ENCODE results near the gene TMEM51.

The TMEM51 gene

DNA sequence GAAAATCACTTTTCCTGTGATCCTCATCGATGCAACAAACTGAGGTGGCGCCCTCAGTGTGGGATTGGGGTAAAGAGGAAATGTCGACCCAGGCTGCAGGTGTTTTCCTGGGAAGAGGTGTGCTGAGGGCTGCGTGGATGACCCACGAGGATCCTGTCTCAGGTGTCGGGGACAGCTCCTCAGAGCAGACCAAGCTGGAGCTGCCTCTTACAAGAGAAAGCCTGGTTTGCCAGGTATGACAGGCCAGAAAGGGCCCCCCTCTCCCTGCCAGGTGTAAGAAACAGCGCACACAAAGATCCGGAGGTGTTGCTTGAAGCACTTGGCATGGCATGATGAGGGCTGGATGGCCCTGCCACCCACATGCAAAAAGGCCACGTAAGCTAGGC lies 106.1 kb downstream of the TMEM51 start:
- ChIA-PET POLR2A (ENCODE audit: low non-redundant PET) (no interaction called here), CTCF (no interaction called here)
- no peak for DNase-seq (ENCODE audit: low spot score)
- H3K27ac ChIP-seq = no peak overlapping the region
- TF ChIP-seq, protein P1, sequence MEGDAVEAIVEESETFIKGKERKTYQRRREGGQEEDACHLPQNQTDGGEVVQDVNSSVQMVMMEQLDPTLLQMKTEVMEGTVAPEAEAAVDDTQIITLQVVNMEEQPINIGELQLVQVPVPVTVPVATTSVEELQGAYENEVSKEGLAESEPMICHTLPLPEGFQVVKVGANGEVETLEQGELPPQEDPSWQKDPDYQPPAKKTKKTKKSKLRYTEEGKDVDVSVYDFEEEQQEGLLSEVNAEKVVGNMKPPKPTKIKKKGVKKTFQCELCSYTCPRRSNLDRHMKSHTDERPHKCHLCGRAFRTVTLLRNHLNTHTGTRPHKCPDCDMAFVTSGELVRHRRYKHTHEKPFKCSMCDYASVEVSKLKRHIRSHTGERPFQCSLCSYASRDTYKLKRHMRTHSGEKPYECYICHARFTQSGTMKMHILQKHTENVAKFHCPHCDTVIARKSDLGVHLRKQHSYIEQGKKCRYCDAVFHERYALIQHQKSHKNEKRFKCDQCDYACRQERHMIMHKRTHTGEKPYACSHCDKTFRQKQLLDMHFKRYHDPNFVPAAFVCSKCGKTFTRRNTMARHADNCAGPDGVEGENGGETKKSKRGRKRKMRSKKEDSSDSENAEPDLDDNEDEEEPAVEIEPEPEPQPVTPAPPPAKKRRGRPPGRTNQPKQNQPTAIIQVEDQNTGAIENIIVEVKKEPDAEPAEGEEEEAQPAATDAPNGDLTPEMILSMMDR (conservative IDR thresholded peaks at IDR 0.05; ENCODE audit: low read depth) = no peak

DNA sequence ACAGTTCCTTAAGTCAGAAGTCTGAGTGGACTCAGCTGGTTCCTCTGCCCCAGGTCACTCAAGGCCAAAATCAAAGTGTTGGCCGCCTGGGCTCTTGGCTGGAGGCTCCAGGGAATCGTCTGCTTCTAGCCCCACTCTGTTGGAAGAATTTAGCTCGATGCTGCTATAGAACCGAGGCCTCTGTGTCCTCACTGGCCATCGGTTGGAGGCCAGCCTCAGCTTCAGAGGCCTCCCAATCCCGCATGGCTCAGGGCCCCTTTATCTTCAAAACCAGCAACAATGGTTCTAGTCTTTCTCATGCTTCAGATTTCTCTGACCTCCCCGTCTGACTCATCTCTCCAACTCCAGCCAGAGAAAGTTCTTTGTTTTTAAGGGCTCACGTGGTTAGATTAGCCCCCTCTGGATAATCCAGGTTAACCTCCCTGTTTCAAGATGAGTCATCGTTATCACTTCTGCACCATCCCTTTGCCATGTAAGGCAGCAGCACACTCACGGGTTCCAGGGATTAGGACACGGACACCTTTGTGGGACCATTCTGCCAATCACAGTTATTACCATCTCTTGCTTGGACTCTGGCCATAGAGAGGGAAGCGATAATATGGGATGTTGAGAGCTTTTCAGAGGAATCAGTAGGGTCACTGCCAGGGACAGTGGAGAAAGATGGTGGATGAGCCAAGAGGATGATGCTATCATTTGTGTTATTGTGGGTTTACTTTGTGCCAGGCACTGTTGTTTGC lies 107.0 kb downstream of the TMEM51 start:
- DNase-seq (ENCODE audit: low spot score) = peak; percentile 45
- TF ChIP-seq, protein P1 (conservative IDR thresholded peaks at IDR 0.05; ENCODE audit: low read depth) = no peak
- CTCF ChIA-PET = no interaction called here
- POLR2A ChIA-PET (ENCODE audit: low non-redundant PET) = no interaction called here
- H3K27ac ChIP-seq = no peak overlapping the region

DNA sequence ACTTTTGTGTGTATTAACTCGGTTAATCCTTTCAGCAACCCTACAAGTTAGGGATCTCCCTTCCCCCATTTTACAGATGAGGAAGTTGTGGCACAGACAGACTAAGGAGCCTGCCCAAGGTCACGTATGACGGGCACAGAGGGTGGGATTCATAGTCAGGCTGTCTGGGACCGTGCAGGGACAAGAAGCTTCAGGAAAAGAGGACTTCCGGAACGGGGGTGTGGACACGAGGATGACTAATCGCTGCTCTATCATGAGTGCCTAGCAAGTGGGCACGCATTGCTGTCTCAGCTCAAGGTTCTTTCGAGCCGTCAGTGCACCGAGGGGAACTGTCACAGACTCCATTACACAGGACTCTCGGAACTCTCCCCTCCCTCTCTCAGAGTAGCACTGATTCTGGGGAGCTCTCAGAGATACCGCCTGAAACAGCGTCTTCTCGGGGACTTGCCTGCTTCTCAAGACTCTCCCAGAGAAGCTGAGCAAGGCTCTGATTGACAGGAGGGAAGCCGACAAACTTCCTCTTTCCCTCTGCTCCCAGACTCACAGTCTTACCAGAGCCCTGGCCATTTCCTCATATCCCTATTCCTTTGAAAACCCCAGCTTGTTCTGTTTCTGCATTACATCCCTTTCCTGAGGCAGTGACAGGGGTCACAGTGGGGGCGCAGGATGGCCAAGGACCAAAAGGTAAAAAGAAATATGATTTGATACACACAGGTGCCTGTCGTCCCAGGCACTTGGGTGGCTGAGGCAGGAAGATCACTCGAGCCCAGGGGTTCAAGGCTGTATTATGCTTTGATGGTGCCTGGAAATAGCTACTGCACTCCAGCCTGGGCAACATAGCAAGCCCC lies 107.8 kb downstream of the TMEM51 start:
- DNase-seq (ENCODE audit: low spot score) = no peak
- POLR2A ChIA-PET (ENCODE audit: low non-redundant PET) = no interaction called here

DNA sequence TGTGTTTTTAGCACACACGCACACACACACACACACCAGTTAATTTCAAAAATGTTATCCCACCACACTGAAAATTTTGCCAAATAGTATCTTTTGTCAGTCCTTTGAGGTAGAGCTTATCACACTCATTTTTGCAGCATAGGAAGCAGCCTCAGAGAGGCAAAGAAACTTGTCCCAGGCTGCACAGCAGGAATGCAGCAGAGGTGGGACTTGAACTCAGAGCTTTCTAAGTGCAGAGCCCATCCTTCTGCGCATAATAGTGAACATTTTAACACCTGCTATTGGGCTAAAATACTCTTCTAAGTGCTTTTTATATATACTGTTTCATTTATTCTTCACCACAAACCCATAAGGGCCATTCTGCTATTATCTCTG lies 108.4 kb downstream of the TMEM51 start:
- ChIA-PET CTCF (no interaction called here), POLR2A (ENCODE audit: low non-redundant PET) (no interaction called here)
- no peak overlapping the region for H3K27ac ChIP-seq
- DNase-seq (ENCODE audit: low spot score) = no peak
- TF ChIP-seq, protein P1 (conservative IDR thresholded peaks at IDR 0.05; ENCODE audit: low read depth) = no peak

More for the DNA sequence above, 107.8 kb downstream of the TMEM51 start:
- H3K27ac ChIP-seq = no peak overlapping the region
- CTCF ChIA-PET = no interaction called here
- TF ChIP-seq, protein P1 (conservative IDR thresholded peaks at IDR 0.05; ENCODE audit: low read depth) = no peak

DNA sequence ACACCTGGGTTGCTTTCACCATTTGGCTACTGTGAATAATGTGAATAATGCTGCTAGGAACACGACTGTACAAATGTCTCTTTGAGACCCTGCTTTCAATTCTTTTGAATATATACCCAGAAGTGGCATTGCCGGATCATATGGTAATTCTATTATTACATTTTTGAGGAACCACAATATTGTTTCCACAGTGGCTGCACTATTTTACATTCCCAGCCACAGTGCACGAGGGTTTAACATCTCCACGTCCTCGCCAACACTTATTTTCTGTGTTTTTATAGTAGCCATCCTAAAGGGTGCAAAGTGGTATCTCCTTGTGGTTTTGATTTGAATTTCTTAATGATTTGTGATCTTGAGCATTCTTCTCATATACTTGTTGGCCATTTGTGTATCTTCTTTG lies 109.2 kb downstream of the TMEM51 start:
- CTCF ChIA-PET = no interaction called here
- no peak overlapping the region for H3K27ac ChIP-seq
- TF ChIP-seq, protein P1 (conservative IDR thresholded peaks at IDR 0.05; ENCODE audit: low read depth) = no peak
- POLR2A ChIA-PET (ENCODE audit: low non-redundant PET) = no interaction called here
- no peak for DNase-seq (ENCODE audit: low spot score)

DNA sequence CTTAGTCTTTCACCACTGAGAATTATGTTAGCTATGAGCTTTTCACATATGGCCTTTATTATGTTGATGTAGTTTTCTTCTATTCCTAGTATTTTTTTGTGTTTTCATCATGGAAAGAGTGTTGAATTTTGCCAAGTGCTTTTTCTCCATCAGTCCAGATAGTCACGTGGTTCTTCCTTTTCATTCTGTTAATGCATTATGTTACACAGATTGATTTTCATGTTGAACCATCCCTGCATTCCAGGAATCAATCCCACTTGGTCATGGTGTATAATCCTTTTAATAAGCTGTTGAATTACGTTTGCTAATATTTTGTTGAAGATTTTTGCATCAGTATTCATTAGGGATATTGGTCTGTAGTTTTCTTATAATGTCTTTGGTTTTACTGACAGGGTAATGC lies 111.2 kb downstream of the TMEM51 start:
- ChIA-PET CTCF (no interaction called here), POLR2A (ENCODE audit: low non-redundant PET) (no interaction called here)
- H3K27ac ChIP-seq = no peak overlapping the region
- no peak for DNase-seq (ENCODE audit: low spot score)
- TF ChIP-seq, protein P1 (conservative IDR thresholded peaks at IDR 0.05; ENCODE audit: low read depth) = no peak

Data from RWPE1 (cell line).